Measurements from ENCODE around the gene KIAA1755.

GRCh38 chr20:38230253-38230551 lies 30.3 kb downstream of the KIAA1755 start:
- TF ChIP-seq CTCF (IDR thresholded peaks at IDR 0.05) (no peak), EZH2phosphoT487 (IDR thresholded peaks at IDR 0.05) (no peak), EZH2 (IDR thresholded peaks at IDR 0.05) (no peak)

All from neural progenitor cell (in vitro differentiated cells).